ENCODE measurements around the gene HTR3D. TPM values are rescaled to one million over a fixed set of nuclear protein-coding genes. Genes with fewer than 3 reads are reported as not detected.

The HTR3D gene
- total and polyA plus RNA-seq, 2 donors (not counting 1 experiment from before 2014, with no cell fraction given): not detected

GRCh38 chr3:184008161-184008560, 23.4 kb upstream of the HTR3D start:
- H3K4me2 ChIP-seq (replicated peaks; ENCODE audit: low read depth, low read length, poor library complexity, severe bottlenecking): peak overlapping the region; percentile 42
- no peaks in the 10 kb centered on the region for H3K79me2 ChIP-seq (ENCODE audit: control insufficient read depth, insufficient read depth, low read length)
- H3K36me3 ChIP-seq (replicated peaks in 1 of 2; ENCODE audit: control extremely low read depth in 1 of 2, control insufficient read depth in 1 of 2, extremely low read depth in 1 of 2, insufficient read depth in 2 of 2, low read length in 1 of 2): no peaks in the 10 kb centered on the region
- Mint-ChIP-seq H3K9me3 (ENCODE audit: insufficient read depth) (no peaks in the 10 kb centered on the region), H3K27ac (peak overlapping the region; percentile 69), H3K27me3 (no peaks in the 10 kb centered on the region), H3K4me3 (peak overlapping the region; percentile 66), H3K4me1 (peaks cover 31% of the 10 kb centered on the region)
- H3K27ac ChIP-seq (ENCODE audit: low read length in 2 of 2): peak overlapping the region in 1 of 2 donors; percentile 5
- ATAC-seq (ENCODE audit: low read depth) (no peak), DNase-seq (no peak)
- H3K9ac ChIP-seq (ENCODE audit: low read length): no peak overlapping the region
- intact Hi-C loops (cut with micrococcal nuclease): no loop called here
- H3K4me3 ChIP-seq (ENCODE audit: control extremely low read depth in 1 of 5, extremely low read depth in 1 of 5, insufficient read depth in 1 of 5, low read depth in 2 of 5, low read length in 4 of 5): no peak overlapping the region
- H3K4me1 ChIP-seq (ENCODE audit: control insufficient read depth in 2 of 2, insufficient read depth in 2 of 2, low read length in 2 of 2): peaks cover 29 to 30% of the 10 kb centered on the region in 2 donors
- ChIA-PET CTCF (interaction anchor here (4.1 kb wide), 1 partner anchor 9 kb away, joined by 66 read pairs; the partner anchor contains the start of gene ABCC5), POLR2A (no interaction called here)
- H4K20me1 ChIP-seq (ENCODE audit: control insufficient read depth, insufficient read depth, low read length, poor library complexity, severe bottlenecking): no peaks in the 10 kb centered on the region
- H2AFZ ChIP-seq (ENCODE audit: insufficient read depth, low read depth, low read length, poor library complexity, severe bottlenecking): no peak overlapping the region
- TF ChIP-seq EZH2 (IDR thresholded peaks at IDR 0.05; ENCODE audit: borderline replicate concordance, insufficient read depth, low read depth, low read length, poor library complexity, severe bottlenecking): no peak
- TF ChIP-seq, protein P1, sequence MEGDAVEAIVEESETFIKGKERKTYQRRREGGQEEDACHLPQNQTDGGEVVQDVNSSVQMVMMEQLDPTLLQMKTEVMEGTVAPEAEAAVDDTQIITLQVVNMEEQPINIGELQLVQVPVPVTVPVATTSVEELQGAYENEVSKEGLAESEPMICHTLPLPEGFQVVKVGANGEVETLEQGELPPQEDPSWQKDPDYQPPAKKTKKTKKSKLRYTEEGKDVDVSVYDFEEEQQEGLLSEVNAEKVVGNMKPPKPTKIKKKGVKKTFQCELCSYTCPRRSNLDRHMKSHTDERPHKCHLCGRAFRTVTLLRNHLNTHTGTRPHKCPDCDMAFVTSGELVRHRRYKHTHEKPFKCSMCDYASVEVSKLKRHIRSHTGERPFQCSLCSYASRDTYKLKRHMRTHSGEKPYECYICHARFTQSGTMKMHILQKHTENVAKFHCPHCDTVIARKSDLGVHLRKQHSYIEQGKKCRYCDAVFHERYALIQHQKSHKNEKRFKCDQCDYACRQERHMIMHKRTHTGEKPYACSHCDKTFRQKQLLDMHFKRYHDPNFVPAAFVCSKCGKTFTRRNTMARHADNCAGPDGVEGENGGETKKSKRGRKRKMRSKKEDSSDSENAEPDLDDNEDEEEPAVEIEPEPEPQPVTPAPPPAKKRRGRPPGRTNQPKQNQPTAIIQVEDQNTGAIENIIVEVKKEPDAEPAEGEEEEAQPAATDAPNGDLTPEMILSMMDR (IDR thresholded peaks at IDR 0.05): no peak
- 33% methylated on average over 1 of the region's 3 CpGs for WGBS (ENCODE audit: insufficient coverage)
- H3K9me3 ChIP-seq (ENCODE audit: control extremely low read depth in 1 of 3, control insufficient read depth in 2 of 3, insufficient read depth in 1 of 3, low read length in 2 of 3): no peaks in the 10 kb centered on the region
- no peaks in the 10 kb centered on the region for H3K27me3 ChIP-seq (replicated peaks in 1 of 4; ENCODE audit: control extremely low read depth in 1 of 4, control insufficient read depth in 3 of 4, insufficient read depth in 4 of 4, low read length in 3 of 4)

DNA sequence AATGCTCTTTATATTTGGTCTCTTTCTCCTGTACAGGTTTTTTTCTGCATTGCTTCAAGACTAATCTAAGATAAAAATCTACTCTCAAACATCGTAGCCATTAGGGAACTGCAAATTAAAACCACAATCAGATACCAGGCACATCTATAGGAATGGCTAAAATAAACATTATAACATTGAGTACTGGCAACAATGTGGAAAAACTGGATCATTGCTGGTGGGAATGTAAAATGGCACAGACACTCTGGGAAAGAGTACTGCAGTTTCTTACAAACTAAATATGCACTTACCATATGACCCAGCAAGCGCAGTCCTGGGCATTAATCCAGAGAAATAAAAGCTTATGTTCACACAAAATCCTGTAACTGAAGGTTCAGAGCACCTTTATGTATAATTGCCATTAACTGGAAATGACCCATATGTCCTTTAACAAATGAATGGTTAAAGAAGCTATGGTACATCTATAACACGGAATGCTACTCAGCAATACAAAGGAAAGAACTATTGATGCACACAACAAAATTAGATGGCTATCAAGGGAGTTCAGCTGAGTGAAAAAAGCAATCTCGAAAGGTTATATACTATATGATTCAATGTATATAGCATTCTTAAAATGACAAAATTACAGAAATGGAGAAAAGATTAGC, 20.2 kb upstream of the HTR3D start:
- Histone ChIP-seq H3K36me3 (replicated peaks in 1 of 2; ENCODE audit: control extremely low read depth in 1 of 2, control insufficient read depth in 1 of 2, extremely low read depth in 1 of 2, insufficient read depth in 2 of 2, low read length in 1 of 2) (no peaks in the 10 kb centered on the region), H3K9ac (ENCODE audit: low read length) (no peak overlapping the region), H3K4me3 (ENCODE audit: control extremely low read depth in 1 of 5, extremely low read depth in 1 of 5, insufficient read depth in 1 of 5, low read depth in 2 of 5, low read length in 4 of 5) (no peak overlapping the region), H3K4me1 (ENCODE audit: control insufficient read depth in 2 of 2, insufficient read depth in 2 of 2, low read length in 2 of 2) (peaks cover 23% of the 10 kb centered on the region in 2 donors), H3K79me2 (ENCODE audit: control insufficient read depth, insufficient read depth, low read length) (no peaks in the 10 kb centered on the region), H3K27me3 (replicated peaks in 1 of 4; ENCODE audit: control extremely low read depth in 1 of 4, control insufficient read depth in 3 of 4, insufficient read depth in 4 of 4, low read length in 3 of 4) (no peaks in the 10 kb centered on the region), H3K9me3 (ENCODE audit: control extremely low read depth in 1 of 3, control insufficient read depth in 2 of 3, insufficient read depth in 1 of 3, low read length in 2 of 3) (no peaks in the 10 kb centered on the region), H3K27ac (ENCODE audit: low read length in 2 of 2) (no peak overlapping the region), H4K20me1 (ENCODE audit: control insufficient read depth, insufficient read depth, low read length, poor library complexity, severe bottlenecking) (no peaks in the 10 kb centered on the region), H3K4me2 (replicated peaks; ENCODE audit: low read depth, low read length, poor library complexity, severe bottlenecking) (no peak overlapping the region), H2AFZ (ENCODE audit: insufficient read depth, low read depth, low read length, poor library complexity, severe bottlenecking) (no peak overlapping the region)
- Mint-ChIP-seq H3K9me3 (ENCODE audit: insufficient read depth) (no peaks in the 10 kb centered on the region), H3K27me3 (no peaks in the 10 kb centered on the region), H3K4me3 (no peak overlapping the region), H3K27ac (no peak overlapping the region), H3K4me1 (peaks cover 32% of the 10 kb centered on the region)
- intact Hi-C loops (cut with micrococcal nuclease): no loop called here
- DNase-seq: no peak
- no peak for ATAC-seq (ENCODE audit: low read depth)
- no CpG with 5 or more reads among the region's 4 CpGs for WGBS (ENCODE audit: insufficient coverage)
- TF ChIP-seq, protein P1 (IDR thresholded peaks at IDR 0.05): no peak
- no peak for TF ChIP-seq EZH2 (IDR thresholded peaks at IDR 0.05; ENCODE audit: borderline replicate concordance, insufficient read depth, low read depth, low read length, poor library complexity, severe bottlenecking)
- CTCF ChIA-PET: interaction anchor here (1.3 kb wide), 1 partner anchor 116 kb away, joined by 4 read pairs; no protein-coding TSS in a partner anchor
- POLR2A ChIA-PET: no interaction called here

All from B cell (primary cell).